VCaP (cell line): ENCODE results near the gene RAB25.

Source experiments
- H3K27ac ChIP-seq: fragments of 450-650 bp; 2 replicates; pipeline ENCODE4 v1.5.1; 2017
- TF ChIP-seq, protein P1 (sequence below): fragments of 450-650 bp; conservative IDR thresholded peaks from 2 replicates; pipeline ENCODE4 v1.5.1; 2017; ENCODE audit warnings: mild to moderate bottlenecking, moderate library complexity

RAB25 gene

GRCh38 chr1:156090138-156090839, 29.3 kb downstream of the RAB25 start:
- H3K27ac ChIP-seq, result no peak overlapping the region
- TF ChIP-seq, protein P1, sequence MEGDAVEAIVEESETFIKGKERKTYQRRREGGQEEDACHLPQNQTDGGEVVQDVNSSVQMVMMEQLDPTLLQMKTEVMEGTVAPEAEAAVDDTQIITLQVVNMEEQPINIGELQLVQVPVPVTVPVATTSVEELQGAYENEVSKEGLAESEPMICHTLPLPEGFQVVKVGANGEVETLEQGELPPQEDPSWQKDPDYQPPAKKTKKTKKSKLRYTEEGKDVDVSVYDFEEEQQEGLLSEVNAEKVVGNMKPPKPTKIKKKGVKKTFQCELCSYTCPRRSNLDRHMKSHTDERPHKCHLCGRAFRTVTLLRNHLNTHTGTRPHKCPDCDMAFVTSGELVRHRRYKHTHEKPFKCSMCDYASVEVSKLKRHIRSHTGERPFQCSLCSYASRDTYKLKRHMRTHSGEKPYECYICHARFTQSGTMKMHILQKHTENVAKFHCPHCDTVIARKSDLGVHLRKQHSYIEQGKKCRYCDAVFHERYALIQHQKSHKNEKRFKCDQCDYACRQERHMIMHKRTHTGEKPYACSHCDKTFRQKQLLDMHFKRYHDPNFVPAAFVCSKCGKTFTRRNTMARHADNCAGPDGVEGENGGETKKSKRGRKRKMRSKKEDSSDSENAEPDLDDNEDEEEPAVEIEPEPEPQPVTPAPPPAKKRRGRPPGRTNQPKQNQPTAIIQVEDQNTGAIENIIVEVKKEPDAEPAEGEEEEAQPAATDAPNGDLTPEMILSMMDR, result no peak

DNA sequence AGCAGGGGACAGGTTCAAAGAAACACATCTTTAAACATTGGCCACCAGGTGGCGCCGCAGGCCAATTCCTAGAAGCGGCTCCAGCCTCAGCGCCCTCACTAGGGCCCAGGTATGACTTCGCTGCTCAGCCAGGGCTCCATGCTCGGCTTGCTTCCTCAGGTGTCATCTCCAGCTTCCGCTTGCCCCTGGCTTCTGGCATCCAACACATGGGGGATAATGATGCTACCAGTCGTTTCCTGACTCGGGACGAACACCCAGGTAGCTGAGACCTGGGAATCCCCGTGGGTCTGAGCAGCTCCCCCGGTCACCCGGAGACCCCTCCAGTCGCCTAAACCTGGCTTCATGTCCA, 29.9 kb downstream of the RAB25 start:
- no peak overlapping the region for H3K27ac ChIP-seq

DNA sequence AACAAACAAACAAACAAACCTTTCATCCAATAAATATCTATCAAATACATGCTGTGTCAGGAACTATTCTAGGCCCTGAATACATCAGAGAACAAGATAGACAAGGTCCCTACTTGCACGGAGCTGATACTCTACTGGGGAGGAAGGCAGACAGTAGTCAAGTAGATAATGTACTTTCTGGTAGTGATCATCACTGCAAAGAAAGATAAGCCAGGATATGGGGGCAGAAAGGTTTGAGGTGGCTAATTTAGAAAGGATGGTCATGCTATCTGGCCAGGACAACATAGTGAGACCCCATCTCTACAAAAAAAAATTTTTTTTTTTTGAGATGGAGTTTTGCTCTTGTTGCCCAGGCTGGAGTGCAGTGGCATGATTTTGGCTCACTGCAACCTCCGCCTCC, 30.6 kb downstream of the RAB25 start:
- TF ChIP-seq, protein P1, result no peak
- H3K27ac ChIP-seq, result no peak overlapping the region

More for the DNA sequence above, 29.9 kb downstream of the RAB25 start:
- TF ChIP-seq, protein P1, result peak; percentile 86

DNA sequence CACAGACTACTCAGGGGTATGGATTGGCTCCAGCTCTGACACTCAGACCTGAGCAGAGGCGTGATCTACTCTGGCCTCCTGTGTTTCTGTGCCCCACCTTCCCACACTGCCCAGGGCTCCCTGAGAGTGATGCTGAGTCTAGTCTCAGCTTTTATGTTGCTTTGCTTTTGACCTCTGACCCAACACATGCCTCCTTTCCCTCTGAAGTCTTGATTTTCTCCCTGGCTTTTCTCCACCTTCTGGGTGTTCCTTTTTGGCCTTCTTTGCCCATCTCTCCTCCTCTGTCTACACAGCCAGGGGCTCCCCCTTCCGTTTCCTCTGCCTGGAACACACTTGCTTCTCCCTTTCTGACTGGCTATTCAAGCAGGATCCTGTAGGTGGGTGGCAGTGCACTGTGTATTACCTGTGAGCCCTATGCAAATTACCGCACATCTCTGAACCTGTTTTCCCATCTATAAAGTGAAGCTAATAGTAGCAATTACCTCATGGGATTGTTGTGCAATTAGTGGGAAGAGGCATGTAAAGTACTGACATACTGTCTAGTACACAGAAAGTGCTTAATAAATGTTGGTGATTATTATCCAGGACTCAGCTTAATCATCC, 35.0 kb downstream of the RAB25 start:
- TF ChIP-seq, protein P1, result no peak
- no peak overlapping the region for H3K27ac ChIP-seq

GRCh38 chr1:156096640-156097391, 35.9 kb downstream of the RAB25 start:
- TF ChIP-seq, protein P1, result peak; percentile 96
- H3K27ac ChIP-seq, result no peak overlapping the region

DNA sequence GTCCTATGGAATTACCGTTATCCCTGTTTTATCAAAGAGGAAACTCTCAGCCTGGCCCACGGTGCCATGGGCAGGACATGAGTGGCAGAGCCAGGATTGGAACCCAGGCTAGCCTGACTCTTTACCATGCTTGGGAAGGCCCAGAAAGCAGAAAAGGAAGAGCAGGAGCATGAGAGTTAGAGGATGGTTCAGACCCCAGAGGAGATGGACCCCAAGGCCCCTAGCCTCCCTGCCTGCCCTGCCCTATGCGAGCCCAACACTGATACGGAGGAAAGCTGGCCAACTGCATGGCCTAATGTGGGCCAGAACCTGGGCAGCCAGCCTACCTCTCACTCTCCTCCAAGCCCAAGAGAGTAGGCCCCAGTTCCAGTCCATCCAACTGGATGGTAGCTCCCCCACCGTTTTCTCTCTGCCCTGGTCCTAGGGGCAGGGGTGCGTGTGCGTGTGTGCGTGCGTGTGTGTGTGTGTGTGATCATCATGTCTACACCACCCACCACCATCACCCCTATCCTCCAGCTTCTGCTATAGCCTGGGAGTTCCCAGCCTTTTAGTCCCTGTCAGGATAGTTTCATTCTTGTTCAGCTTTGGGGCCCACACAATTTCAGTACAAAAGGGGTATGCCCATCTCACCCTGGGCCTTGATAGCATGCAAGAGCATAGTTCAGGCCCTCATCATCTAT, 36.7 kb downstream of the RAB25 start:
- TF ChIP-seq, protein P1, result no peak

DNA sequence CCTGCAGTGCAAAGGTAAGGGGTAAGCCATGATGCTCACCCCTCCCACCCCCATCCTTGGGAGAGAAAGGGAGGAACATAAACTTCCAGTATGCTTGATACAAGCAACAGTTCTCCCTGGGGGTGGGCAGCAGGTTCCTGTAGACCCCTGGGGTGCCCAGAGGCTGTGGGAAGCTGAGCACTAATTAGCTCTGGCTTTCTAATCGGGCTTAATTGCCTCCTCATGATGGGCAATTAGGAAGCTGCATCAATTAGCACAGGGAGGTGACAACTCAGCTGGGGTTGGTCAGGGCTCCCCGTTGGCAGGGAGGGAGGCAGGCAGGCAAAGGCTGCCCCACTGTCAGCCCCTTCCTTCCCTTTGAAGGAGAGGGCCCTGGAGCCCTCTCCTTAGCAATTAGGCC, 37.8 kb downstream of the RAB25 start:
- no peak overlapping the region for H3K27ac ChIP-seq
- TF ChIP-seq, protein P1, result no peak

More for the DNA sequence above, 36.7 kb downstream of the RAB25 start:
- H3K27ac ChIP-seq, result no peak overlapping the region
